Parathyroid adenoma (tissue), 2 donors: ENCODE measurements around the gene CAPN1.

ENCODE experiments used
- H2AFZ ChIP-seq: fragments of 300-600 bp; sonication (generic); one replicate; pipeline ENCODE4 v1.7.0; 2017; ENCODE audit warnings: antibody characterized with exemption, mild to moderate bottlenecking
- H3K27ac ChIP-seq: fragments of 300-600 bp; sonication (generic); one replicate; pipeline ENCODE4 v1.7.0; 2017
- H3K27me3 ChIP-seq: fragments of 300-600 bp; sonication (generic); one replicate; pipeline ENCODE4 v1.7.0; 2017; ENCODE audit warnings: low read length; ENCODE audit not compliant: control insufficient read depth, insufficient read depth
- H3K36me3 ChIP-seq: fragments of 300-600 bp; sonication (generic); one replicate; pipeline ENCODE4 v1.7.0; 2017; ENCODE audit warnings: low read length; ENCODE audit not compliant: control insufficient read depth, insufficient read depth
- H3K4me1 ChIP-seq: fragments of 300-600 bp; sonication (generic); one replicate; pipeline ENCODE4 v1.7.0; 2017; ENCODE audit warnings: control low read depth
- H3K4me2 ChIP-seq: fragments of 300-600 bp; sonication (generic); one replicate; pipeline ENCODE4 v1.7.0; 2017; ENCODE audit warnings: low read length
- H3K4me3 ChIP-seq: fragments of 300-600 bp; sonication (generic); one replicate; pipeline ENCODE4 v1.7.0; 2017; ENCODE audit warnings: low read depth, low read length
- H3K79me2 ChIP-seq: fragments of 300-600 bp; sonication (generic); one replicate; pipeline ENCODE4 v1.7.0; 2017; ENCODE audit warnings: control low read depth
- H3K9ac ChIP-seq: fragments of 300-600 bp; sonication (generic); one replicate; pipeline ENCODE4 v1.7.0; 2017; ENCODE audit warnings: mild to moderate bottlenecking
- H3K9me3 ChIP-seq: fragments of 300-600 bp; sonication (generic); one replicate; pipeline ENCODE4 v1.7.0; 2017; ENCODE audit warnings: low read length; ENCODE audit not compliant: control insufficient read depth
- CTCF ChIP-seq: fragments of 300-600 bp; sonication (generic); IDR thresholded peaks from one replicate; pipeline ENCODE4 v1.7.0; 2017; ENCODE audit warnings: antibody characterized with exemption, mild to moderate bottlenecking
- donor health status: primary hyperparathyroidism.

Gene CAPN1

GRCh38 chr11:65185171-65185570, 3.4 kb downstream of the CAPN1 start:
- peaks cover 2% of the 10 kb centered on the region for H3K79me2 ChIP-seq

GRCh38 chr11:65185869-65186341, 4.2 kb downstream of the CAPN1 start:
- Histone ChIP-seq H3K9me3 (no peaks in the 10 kb centered on the region), H3K36me3 (no peaks in the 10 kb centered on the region), H3K9ac (no peak overlapping the region), H3K4me3 (no peak overlapping the region), H3K27me3 (no peaks in the 10 kb centered on the region), H2AFZ (no peak overlapping the region), H3K27ac (no peak overlapping the region), H3K79me2 (peaks cover 2% of the 10 kb centered on the region), H3K4me2 (no peak overlapping the region), H3K4me1 (peaks cover 9% of the 10 kb centered on the region)
- TF ChIP-seq CTCF = no peak

More at GRCh38 chr11:65185171-65185570, 3.4 kb downstream of the CAPN1 start:
- Histone ChIP-seq H3K36me3 (no peaks in the 10 kb centered on the region), H3K9me3 (no peaks in the 10 kb centered on the region), H3K4me3 (no peak overlapping the region), H2AFZ (no peak overlapping the region), H3K4me2 (no peak overlapping the region), H3K27me3 (no peaks in the 10 kb centered on the region), H3K9ac (no peak overlapping the region), H3K4me1 (peaks cover 9% of the 10 kb centered on the region), H3K27ac (no peak overlapping the region)
- TF ChIP-seq CTCF = no peak

GRCh38 chr11:65186701-65187100, 5.0 kb downstream of the CAPN1 start:
- peaks cover 9% of the 10 kb centered on the region for H3K4me1 ChIP-seq
- H3K27ac ChIP-seq = no peak overlapping the region
- no peaks in the 10 kb centered on the region for H3K9me3 ChIP-seq
- H3K4me2 ChIP-seq = no peak overlapping the region
- no peak for TF ChIP-seq CTCF
- no peaks in the 10 kb centered on the region for H3K27me3 ChIP-seq
- H2AFZ ChIP-seq = no peak overlapping the region
- no peak overlapping the region for H3K9ac ChIP-seq
- H3K79me2 ChIP-seq = peaks cover 2% of the 10 kb centered on the region
- no peaks in the 10 kb centered on the region for H3K36me3 ChIP-seq
- H3K4me3 ChIP-seq = no peak overlapping the region

- Histone ChIP-seq H3K9ac (no peak overlapping the region), H3K36me3 (no peaks in the 10 kb centered on the region), H3K79me2 (peaks cover 2% of the 10 kb centered on the region), H3K27ac (no peak overlapping the region), H2AFZ (no peak overlapping the region), H3K9me3 (no peaks in the 10 kb centered on the region), H3K4me3 (no peak overlapping the region), H3K4me1 (peaks cover 9% of the 10 kb centered on the region), H3K4me2 (no peak overlapping the region), H3K27me3 (no peaks in the 10 kb centered on the region)
- no peak for TF ChIP-seq CTCF
Measured at GRCh38 chr11:65187146-65187675, 5.5 kb downstream of the CAPN1 start.

- H3K4me1 ChIP-seq = peaks cover 9% of the 10 kb centered on the region
- no peak for TF ChIP-seq CTCF
- H3K4me2 ChIP-seq = no peak overlapping the region
- no peak overlapping the region for H3K9ac ChIP-seq
- no peak overlapping the region for H3K4me3 ChIP-seq
- no peaks in the 10 kb centered on the region for H3K9me3 ChIP-seq
- H3K79me2 ChIP-seq = peaks cover 2% of the 10 kb centered on the region
- no peak overlapping the region for H3K27ac ChIP-seq
- H2AFZ ChIP-seq = no peak overlapping the region
- no peaks in the 10 kb centered on the region for H3K27me3 ChIP-seq
- no peaks in the 10 kb centered on the region for H3K36me3 ChIP-seq
Measured at GRCh38 chr11:65187971-65188461, 6.3 kb downstream of the CAPN1 start.
